ENCODE results near the gene STX19. TPM values are rescaled to one million over a fixed set of nuclear protein-coding genes. Genes with fewer than 3 reads are reported as not detected.

Gene STX19
- total RNA-seq (2014; rRNA removed; shearing (Covaris generic)): not detected in 2 replicates
- not detected in 2 replicates for polyA plus RNA-seq (2015; cell fraction: cytosol; rRNA removed)
- not detected in 2 replicates for polyA plus RNA-seq (2015; cell fraction: nucleus; rRNA removed)

- in situ Hi-C loops (cut with HindIII; ENCODE audit: low pct_unique_long_range_greater_than_20kb, low sequenced_read_pairs): no loop called here
- DNase-seq (ENCODE audit: low read depth, low spot score): no peak
Measured at GRCh38 chr3:94028093-94028837, at the start of gene STX19. STX19 (minus strand) TSS chr3:94028597; CDS start chr3:94015269, 13,328 bp downstream.

GRCh38 chr3:94076055-94076454 lies 47.7 kb upstream of the STX19 start:
- peak; percentile 38 for DNase-seq (ENCODE audit: low read depth, low spot score)
- in situ Hi-C loops (cut with HindIII; ENCODE audit: low pct_unique_long_range_greater_than_20kb, low sequenced_read_pairs): no loop called here

- DNase-seq (ENCODE audit: low read depth, low spot score): no peak
- in situ Hi-C loops (cut with HindIII; ENCODE audit: low pct_unique_long_range_greater_than_20kb, low sequenced_read_pairs): no loop called here
Measured at GRCh38 chr3:94071713-94072284, 43.4 kb upstream of the STX19 start.

- in situ Hi-C loops (cut with HindIII; ENCODE audit: low pct_unique_long_range_greater_than_20kb, low sequenced_read_pairs): no loop called here
- no peak for DNase-seq (ENCODE audit: low read depth, low spot score)
Measured at GRCh38 chr3:94070341-94070911, 42.0 kb upstream of the STX19 start.

GRCh38 chr3:94069194-94069813 lies 40.9 kb upstream of the STX19 start:
- DNase-seq (ENCODE audit: low read depth, low spot score): peak; percentile 42
- in situ Hi-C loops (cut with HindIII; ENCODE audit: low pct_unique_long_range_greater_than_20kb, low sequenced_read_pairs): no loop called here

- no peak for DNase-seq (ENCODE audit: low read depth, low spot score)
- in situ Hi-C loops (cut with HindIII; ENCODE audit: low pct_unique_long_range_greater_than_20kb, low sequenced_read_pairs): no loop called here
Measured at GRCh38 chr3:94066506-94067500, 38.4 kb upstream of the STX19 start.

- DNase-seq (ENCODE audit: low read depth, low spot score): no peak
- in situ Hi-C loops (cut with HindIII; ENCODE audit: low pct_unique_long_range_greater_than_20kb, low sequenced_read_pairs): no loop called here
Measured at GRCh38 chr3:94065819-94066480, 37.6 kb upstream of the STX19 start.

GRCh38 chr3:94065122-94065521 lies 36.7 kb upstream of the STX19 start:
- in situ Hi-C loops (cut with HindIII; ENCODE audit: low pct_unique_long_range_greater_than_20kb, low sequenced_read_pairs): no loop called here
- DNase-seq (ENCODE audit: low read depth, low spot score): no peak

GRCh38 chr3:94064243-94064860 lies 36.0 kb upstream of the STX19 start:
- in situ Hi-C loops (cut with HindIII; ENCODE audit: low pct_unique_long_range_greater_than_20kb, low sequenced_read_pairs): no loop called here
- DNase-seq (ENCODE audit: low read depth, low spot score): no peak

GRCh38 chr3:94063496-94064119 lies 35.2 kb upstream of the STX19 start:
- in situ Hi-C loops (cut with HindIII; ENCODE audit: low pct_unique_long_range_greater_than_20kb, low sequenced_read_pairs): no loop called here
- no peak for DNase-seq (ENCODE audit: low read depth, low spot score)

- in situ Hi-C loops (cut with HindIII; ENCODE audit: low pct_unique_long_range_greater_than_20kb, low sequenced_read_pairs): no loop called here
- DNase-seq (ENCODE audit: low read depth, low spot score): peak; percentile 98
Measured at GRCh38 chr3:94062513-94063404, 34.4 kb upstream of the STX19 start, which contains the start of the genes DHFR2 and NSUN3. DHFR2 (minus strand) TSS chr3:94062916; CDS start chr3:94061511, 1,405 bp downstream. NSUN3 (plus strand) TSS chr3:94063061; CDS start chr3:94063127, 66 bp downstream.

GRCh38 chr3:94061297-94061696 lies 32.9 kb upstream of the STX19 start:
- DNase-seq (ENCODE audit: low read depth, low spot score): no peak
- in situ Hi-C loops (cut with HindIII; ENCODE audit: low pct_unique_long_range_greater_than_20kb, low sequenced_read_pairs): no loop called here

- in situ Hi-C loops (cut with HindIII; ENCODE audit: low pct_unique_long_range_greater_than_20kb, low sequenced_read_pairs): no loop called here
- DNase-seq (ENCODE audit: low read depth, low spot score): no peak
Measured at GRCh38 chr3:94050546-94050945, 22.1 kb upstream of the STX19 start.

GRCh38 chr3:94049267-94049666 lies 20.9 kb upstream of the STX19 start:
- in situ Hi-C loops (cut with HindIII; ENCODE audit: low pct_unique_long_range_greater_than_20kb, low sequenced_read_pairs): no loop called here
- DNase-seq (ENCODE audit: low read depth, low spot score): no peak

GRCh38 chr3:94046533-94046932 lies 18.1 kb upstream of the STX19 start:
- no peak for DNase-seq (ENCODE audit: low read depth, low spot score)
- in situ Hi-C loops (cut with HindIII; ENCODE audit: low pct_unique_long_range_greater_than_20kb, low sequenced_read_pairs): no loop called here

All from SK-MEL-5 (cell line).